Ascending aorta (tissue), 2 donors: ENCODE measurements around the gene EPHA7. TPM values are rescaled to one million over a fixed set of nuclear protein-coding genes. Genes with fewer than 3 reads are reported as not detected.
A peak's percentile ranks its signal among the peaks of the same experiment; 100 is the strongest.

Source experiments
- DNase-seq, 2 donors: peaks; one replicate each; pipeline ENCODE4 v3.0.0-alpha.2; 2019; ENCODE audit warnings: low spot score in 2 of 2
- H3K27ac ChIP-seq, 2 donors: fragments of 200-600 bp; sonication (generic); one replicate each; pipeline ENCODE4 v1.5.1; 2016 to 2017; ENCODE audit warnings: mild to moderate bottlenecking in 1 of 2
- H3K27me3 ChIP-seq: fragments of 200-600 bp; sonication (generic); one replicate; pipeline ENCODE4 v1.5.1; 2017
- H3K36me3 ChIP-seq, 2 donors: fragments of 200-600 bp; sonication (generic); one replicate each; pipeline ENCODE4 v1.5.1; 2016
- H3K4me1 ChIP-seq, 2 donors: fragments of 200-600 bp; sonication (generic); one replicate each; pipeline ENCODE4 v1.5.1; 2016 to 2017; ENCODE audit warnings: mild to moderate bottlenecking in 1 of 2
- H3K4me3 ChIP-seq, 2 donors: fragments of 200-600 bp; sonication (generic); one replicate each; pipeline ENCODE4 v1.5.1; 2016 to 2017; ENCODE audit warnings: mild to moderate bottlenecking in 1 of 2
- H3K9me3 ChIP-seq, 2 donors: fragments of 200-600 bp; sonication (generic); one replicate each; pipeline ENCODE4 v1.5.1; 2016
- intact Hi-C: fragments of 100-400 bp; cut with DNase I; formaldehyde crosslinking; loops from one replicate; pipeline ENCODE4 v1.15.1; 2023
- total RNA-seq: library from RNA; depleted of rRNA; stranded (reverse); fragments of >200 nt; gene quantifications from one replicate; pipeline ENCODE4 v1.1.0, GENCODE V29; 2016
- TF ChIP-seq, protein P1 (sequence below), 3 experiments: fragments of 200-600 bp in 2 of 3; fragments of 450-650 bp in 1 of 3; sonication (generic) in 2 of 3; IDR thresholded peaks; one replicate each; pipeline ENCODE4 v1.5.1; 2016 to 2019; ENCODE audit warnings: antibody characterized with exemption in 3 of 3, mild to moderate bottlenecking in 1 of 3, moderate library complexity in 1 of 3

The EPHA7 gene
- 0.43 TPM for total RNA-seq

DNA sequence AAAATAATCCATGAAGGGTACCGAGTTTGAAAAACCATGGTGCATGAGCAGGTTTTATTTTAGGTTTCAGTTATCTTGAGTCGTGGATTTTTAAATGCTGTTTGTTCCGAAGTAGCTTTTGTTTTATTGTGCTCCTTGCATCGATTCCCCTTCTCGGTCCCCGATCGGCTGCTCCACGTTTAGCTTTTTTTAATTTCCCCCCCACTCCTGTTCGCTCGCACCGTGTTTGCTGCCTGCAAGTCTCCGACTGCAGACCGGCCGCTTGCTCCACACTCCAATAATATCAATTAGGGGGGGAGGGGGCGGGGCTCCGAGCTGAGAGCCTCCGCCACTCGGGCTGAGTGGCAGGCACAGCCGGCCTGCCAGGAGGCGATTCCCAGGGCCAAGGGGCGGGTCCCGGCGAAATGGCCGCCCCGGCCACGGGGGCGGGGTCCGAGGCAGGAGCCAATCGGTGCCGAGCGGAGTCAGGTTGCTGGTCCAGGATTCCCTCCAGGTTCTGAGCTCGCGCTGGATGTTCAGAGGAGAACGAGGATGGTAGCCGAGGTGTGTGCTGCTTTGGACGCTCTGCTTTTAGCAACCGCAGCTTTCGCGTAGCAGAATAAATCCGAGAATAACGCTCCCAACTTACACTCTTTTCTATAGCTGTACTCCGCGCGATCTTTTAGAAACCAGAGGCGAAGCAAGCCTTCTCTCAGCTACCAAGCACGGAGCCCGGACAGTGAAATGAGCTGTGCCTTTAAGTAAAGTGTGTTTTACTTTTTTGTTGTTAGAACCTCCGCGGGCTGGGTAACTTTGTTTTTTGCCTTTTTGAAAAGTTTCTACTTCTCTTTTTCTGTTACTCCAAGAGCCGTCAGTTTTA, at the start of gene EPHA7:
EPHA7 (minus strand) TSS at position 256 of the 859 bp plus-strand sequence; CDS start at position 38, 218 bp downstream.
- H3K4me1 ChIP-seq = peaks cover 9 to 13% of the 10 kb centered on the region in 2 donors
- H3K9me3 ChIP-seq = no peaks in the 10 kb centered on the region
- intact Hi-C loops = no loop called here
- peak; percentile 55 to 91 for DNase-seq
- H3K27ac ChIP-seq = no peak within 1 kb of the TSS
- H3K36me3 ChIP-seq = no peaks in the 10 kb centered on the region
- TF ChIP-seq, protein P1, sequence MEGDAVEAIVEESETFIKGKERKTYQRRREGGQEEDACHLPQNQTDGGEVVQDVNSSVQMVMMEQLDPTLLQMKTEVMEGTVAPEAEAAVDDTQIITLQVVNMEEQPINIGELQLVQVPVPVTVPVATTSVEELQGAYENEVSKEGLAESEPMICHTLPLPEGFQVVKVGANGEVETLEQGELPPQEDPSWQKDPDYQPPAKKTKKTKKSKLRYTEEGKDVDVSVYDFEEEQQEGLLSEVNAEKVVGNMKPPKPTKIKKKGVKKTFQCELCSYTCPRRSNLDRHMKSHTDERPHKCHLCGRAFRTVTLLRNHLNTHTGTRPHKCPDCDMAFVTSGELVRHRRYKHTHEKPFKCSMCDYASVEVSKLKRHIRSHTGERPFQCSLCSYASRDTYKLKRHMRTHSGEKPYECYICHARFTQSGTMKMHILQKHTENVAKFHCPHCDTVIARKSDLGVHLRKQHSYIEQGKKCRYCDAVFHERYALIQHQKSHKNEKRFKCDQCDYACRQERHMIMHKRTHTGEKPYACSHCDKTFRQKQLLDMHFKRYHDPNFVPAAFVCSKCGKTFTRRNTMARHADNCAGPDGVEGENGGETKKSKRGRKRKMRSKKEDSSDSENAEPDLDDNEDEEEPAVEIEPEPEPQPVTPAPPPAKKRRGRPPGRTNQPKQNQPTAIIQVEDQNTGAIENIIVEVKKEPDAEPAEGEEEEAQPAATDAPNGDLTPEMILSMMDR (IDR thresholded peaks at IDR 0.05) = no peak
- peaks cover 7% of the 10 kb centered on the region for H3K27me3 ChIP-seq
- H3K4me3 ChIP-seq = peak within 1 kb of the TSS; percentile 51 to 67

DNA sequence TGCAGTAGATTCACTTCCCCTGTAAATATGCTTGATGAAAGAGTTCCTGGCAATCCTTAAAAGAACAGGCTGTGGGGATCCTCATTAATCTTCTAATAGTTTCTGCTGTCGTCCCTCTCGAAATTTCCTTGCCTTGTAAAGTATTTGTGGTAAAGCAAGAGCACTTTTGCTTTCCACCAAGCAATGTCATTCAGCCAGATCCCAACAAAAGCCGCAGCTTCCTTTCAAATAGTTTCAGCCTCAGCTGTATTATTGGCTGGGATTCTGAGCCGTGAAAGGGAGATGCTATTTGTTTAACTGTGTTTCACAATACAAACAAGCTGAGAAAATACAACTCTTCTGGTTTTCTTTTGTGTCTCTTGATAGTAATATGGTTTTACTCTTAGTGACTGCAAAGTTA, 48.9 kb upstream of the EPHA7 start:
- no peaks in the 10 kb centered on the region for H3K9me3 ChIP-seq
- H3K27me3 ChIP-seq = no peaks in the 10 kb centered on the region
- TF ChIP-seq, protein P1 (IDR thresholded peaks at IDR 0.05) = no peak
- no peaks in the 10 kb centered on the region for H3K36me3 ChIP-seq
- H3K27ac ChIP-seq = no peak overlapping the region
- no peak for DNase-seq
- intact Hi-C loops = no loop called here
- no peaks in the 10 kb centered on the region for H3K4me1 ChIP-seq
- no peak overlapping the region for H3K4me3 ChIP-seq

DNA sequence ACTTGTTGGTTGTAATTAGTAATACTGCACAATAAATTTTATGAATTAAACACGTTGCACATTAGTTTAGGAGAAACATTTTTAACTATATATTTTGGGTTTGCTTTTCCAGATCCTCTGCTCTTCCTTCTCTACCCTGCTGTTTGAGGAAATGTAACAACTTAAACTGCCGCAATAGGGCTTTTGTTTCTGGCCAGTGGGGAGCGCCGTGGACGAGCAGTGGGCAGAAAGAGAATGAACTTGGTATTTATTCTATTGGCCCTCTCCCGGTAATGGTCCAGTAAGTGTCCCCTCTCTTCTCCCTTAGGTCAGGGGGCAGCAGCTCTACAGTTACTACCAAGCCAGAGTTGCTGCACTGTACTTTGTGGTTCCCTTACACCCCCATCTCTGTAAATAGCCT, 35.2 kb upstream of the EPHA7 start:
- H3K4me1 ChIP-seq = no peaks in the 10 kb centered on the region
- DNase-seq = no peak
- TF ChIP-seq, protein P1 (IDR thresholded peaks at IDR 0.05) = no peak
- no peaks in the 10 kb centered on the region for H3K9me3 ChIP-seq
- no peaks in the 10 kb centered on the region for H3K36me3 ChIP-seq
- no peak overlapping the region for H3K4me3 ChIP-seq
- no peaks in the 10 kb centered on the region for H3K27me3 ChIP-seq
- no peak overlapping the region for H3K27ac ChIP-seq
- intact Hi-C loops = no loop called here

DNA sequence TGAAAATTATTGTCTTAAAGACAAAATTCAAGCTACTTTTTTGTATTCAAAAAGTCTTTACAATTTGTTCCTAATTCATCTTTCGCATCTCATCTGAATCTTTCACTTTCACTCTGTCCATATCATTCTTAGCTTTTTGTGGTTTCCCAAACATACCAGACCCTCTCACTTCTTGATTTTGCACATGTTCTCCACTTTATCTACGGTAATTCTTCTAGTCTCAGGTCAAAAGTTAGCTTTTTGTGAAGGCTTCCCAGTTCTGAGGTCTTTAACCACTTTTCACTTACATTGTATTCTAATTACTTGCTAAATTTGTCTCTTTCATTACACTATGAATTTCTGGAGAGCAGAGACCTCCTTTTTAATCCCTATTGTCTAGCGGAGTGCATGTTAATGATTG, 34.6 kb upstream of the EPHA7 start:
- H3K4me1 ChIP-seq = no peaks in the 10 kb centered on the region
- intact Hi-C loops = no loop called here
- no peak overlapping the region for H3K4me3 ChIP-seq
- no peak for DNase-seq
- no peaks in the 10 kb centered on the region for H3K27me3 ChIP-seq
- no peak overlapping the region for H3K27ac ChIP-seq
- no peaks in the 10 kb centered on the region for H3K9me3 ChIP-seq
- H3K36me3 ChIP-seq = no peaks in the 10 kb centered on the region
- TF ChIP-seq, protein P1 (IDR thresholded peaks at IDR 0.05) = no peak

DNA sequence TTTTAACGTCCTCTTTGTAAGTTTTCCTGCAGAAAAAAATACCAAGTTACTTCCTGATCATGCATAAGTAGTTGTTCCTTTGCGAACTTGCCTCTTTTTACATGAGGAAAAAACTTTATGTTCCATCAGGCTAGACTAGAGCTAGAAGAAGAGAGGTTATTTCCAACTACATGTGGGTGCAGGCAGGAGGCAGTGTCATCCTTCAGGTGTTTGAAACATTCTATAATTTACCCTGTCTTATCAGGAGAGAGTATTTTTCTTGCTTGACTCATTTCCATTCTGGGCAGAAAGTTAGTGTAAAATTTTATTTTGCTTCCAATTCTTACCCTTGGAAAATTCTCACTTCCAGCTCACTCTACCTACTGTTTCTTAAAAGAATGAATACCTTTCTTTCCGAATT, 28.5 kb upstream of the EPHA7 start:
- Histone ChIP-seq H3K27ac (no peak overlapping the region), H3K27me3 (no peaks in the 10 kb centered on the region), H3K4me1 (no peaks in the 10 kb centered on the region), H3K4me3 (no peak overlapping the region), H3K36me3 (no peaks in the 10 kb centered on the region), H3K9me3 (no peaks in the 10 kb centered on the region)
- TF ChIP-seq, protein P1 (IDR thresholded peaks at IDR 0.05) = no peak
- intact Hi-C loops = no loop called here
- DNase-seq = no peak
